GM10266 (cell line): ENCODE results near the gene CRYBA2.
A peak's percentile ranks its signal among the peaks of the same experiment; 100 is the strongest.

Source experiments
- DNase-seq: peaks from one replicate; pipeline ENCODE4 v3.0.0; 2012; ENCODE audit errors: extremely low spot score
- TF ChIP-seq, protein P1 (sequence below): IDR thresholded peaks from 2 replicates; pipeline ENCODE4 v1.5.1; 2012; ENCODE audit warnings: mild to moderate bottlenecking, low read depth; ENCODE audit not compliant: control insufficient read depth, insufficient read depth; ENCODE audit errors: missing control alignments

CRYBA2 gene

DNA sequence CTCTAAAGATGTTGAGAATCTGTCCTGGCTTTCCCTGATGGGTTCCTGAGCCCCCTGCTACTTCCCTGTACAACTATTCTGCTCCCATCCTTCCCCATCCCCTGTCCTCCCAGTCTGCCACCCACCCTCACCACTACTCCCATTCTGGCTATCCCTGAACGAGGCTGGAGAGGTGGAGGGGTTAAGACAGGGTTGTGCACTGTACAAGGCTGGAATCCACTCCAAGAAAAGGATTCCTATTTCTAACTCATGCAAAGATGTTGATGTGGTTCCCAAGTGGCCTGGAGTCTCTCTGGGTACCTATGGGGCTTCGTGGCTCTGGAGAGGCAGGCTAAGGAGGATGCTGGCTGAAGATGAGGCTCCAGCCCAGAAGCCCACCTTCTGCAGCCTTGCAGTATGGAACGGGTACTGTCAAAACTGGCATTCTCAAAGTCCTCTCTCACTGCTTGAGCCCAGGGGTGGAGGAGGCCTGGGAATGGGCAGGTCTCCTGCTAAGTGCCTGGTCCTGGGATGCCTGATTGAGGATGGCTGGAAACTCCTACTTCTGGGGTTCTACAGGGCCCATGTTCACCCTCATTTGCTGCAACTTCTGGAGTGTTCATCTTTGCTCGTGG, 7.0 kb downstream of the CRYBA2 start:
- DNase-seq = peak; percentile 17
- TF ChIP-seq, protein P1, sequence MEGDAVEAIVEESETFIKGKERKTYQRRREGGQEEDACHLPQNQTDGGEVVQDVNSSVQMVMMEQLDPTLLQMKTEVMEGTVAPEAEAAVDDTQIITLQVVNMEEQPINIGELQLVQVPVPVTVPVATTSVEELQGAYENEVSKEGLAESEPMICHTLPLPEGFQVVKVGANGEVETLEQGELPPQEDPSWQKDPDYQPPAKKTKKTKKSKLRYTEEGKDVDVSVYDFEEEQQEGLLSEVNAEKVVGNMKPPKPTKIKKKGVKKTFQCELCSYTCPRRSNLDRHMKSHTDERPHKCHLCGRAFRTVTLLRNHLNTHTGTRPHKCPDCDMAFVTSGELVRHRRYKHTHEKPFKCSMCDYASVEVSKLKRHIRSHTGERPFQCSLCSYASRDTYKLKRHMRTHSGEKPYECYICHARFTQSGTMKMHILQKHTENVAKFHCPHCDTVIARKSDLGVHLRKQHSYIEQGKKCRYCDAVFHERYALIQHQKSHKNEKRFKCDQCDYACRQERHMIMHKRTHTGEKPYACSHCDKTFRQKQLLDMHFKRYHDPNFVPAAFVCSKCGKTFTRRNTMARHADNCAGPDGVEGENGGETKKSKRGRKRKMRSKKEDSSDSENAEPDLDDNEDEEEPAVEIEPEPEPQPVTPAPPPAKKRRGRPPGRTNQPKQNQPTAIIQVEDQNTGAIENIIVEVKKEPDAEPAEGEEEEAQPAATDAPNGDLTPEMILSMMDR = no peak

- peak; percentile 20 for DNase-seq
- TF ChIP-seq, protein P1 = no peak
These were observed 7.7 kb downstream of the CRYBA2 start for GRCh38 chr2:218985325-218986091.

DNA sequence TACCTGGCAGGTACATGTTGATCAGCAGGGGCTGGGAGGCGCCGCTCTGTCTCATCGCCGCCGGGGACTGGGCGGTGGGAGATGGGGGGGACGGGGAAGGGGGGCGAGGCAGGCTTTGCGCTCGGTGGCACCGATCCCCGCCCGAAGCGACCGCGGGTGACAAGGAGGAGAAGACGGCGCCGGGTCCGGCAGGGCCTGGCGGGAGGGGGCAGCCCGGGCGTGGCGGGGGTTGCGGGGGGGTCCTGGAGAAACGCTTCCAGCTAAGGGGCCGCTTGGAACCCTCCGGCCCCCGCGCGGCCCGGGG, 8.2 kb downstream of the CRYBA2 start, which contains the start of gene FEV:
Gene FEV (minus strand): TSS at position 164 of the 304 bp plus-strand sequence. CDS start 109 bp downstream, at position 55.
- no peak for DNase-seq
- TF ChIP-seq, protein P1 = no peak

GRCh38 chr2:218984239-218985020, 8.8 kb downstream of the CRYBA2 start:
- TF ChIP-seq, protein P1 = no peak
- peak; percentile 49 for DNase-seq

DNA sequence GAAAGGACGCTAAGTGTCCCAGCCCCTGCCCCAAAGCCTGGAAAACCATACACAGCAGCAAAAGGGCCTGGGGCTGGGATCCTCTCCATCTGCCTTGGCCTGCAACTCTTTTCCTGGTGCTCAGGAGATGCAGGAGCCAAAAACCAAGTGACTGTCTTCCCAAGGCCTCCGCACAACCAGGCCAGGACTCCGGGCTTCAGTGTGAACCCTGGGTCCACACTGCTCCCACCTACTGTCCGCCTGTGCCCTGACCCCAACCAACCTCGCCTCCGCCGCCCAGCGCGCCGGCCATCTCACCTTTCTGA, 9.3 kb downstream of the CRYBA2 start:
- no peak for DNase-seq
- TF ChIP-seq, protein P1 = no peak

GRCh38 chr2:218983263-218983933, 9.8 kb downstream of the CRYBA2 start:
- peak; percentile 39 for DNase-seq
- TF ChIP-seq, protein P1 = no peak
